Right cardiac atrium (tissue), 5 donors: ENCODE data around the gene RPS6KA2. TPM values are rescaled to one million over a fixed set of nuclear protein-coding genes. Genes with fewer than 3 reads are reported as not detected.

Experiments
- ATAC-seq, 2 donors: fragments of 200-7000 bp; cut with Tn5 transposase; one replicate each; pipeline versions ENCODE4 v1.8.0 to v1.9.1; 2020; ENCODE audit warnings: moderate library complexity in 2 of 2, mild to moderate bottlenecking in 1 of 2
- DNase-seq, 3 donors: peaks; one replicate each; pipeline ENCODE4 v3.0.0-alpha.2; 2020
- H3K27ac ChIP-seq: one replicate; pipeline ENCODE4 v1.5.1; 2013; ENCODE audit warnings: mild to moderate bottlenecking, low read length, control low read depth, moderate library complexity
- H3K27me3 ChIP-seq: one replicate; pipeline ENCODE4 v1.6.1; 2013; ENCODE audit not compliant: control insufficient read depth, insufficient read depth
- H3K4me1 ChIP-seq: one replicate; pipeline ENCODE4 v1.6.1; 2013; ENCODE audit warnings: low read length; ENCODE audit not compliant: control insufficient read depth, insufficient read depth
- H3K4me3 ChIP-seq: one replicate; pipeline ENCODE4 v1.5.1; 2013; ENCODE audit warnings: low read length, control low read depth
- H3K9me3 ChIP-seq: one replicate; pipeline ENCODE4 v1.6.1; 2013; ENCODE audit warnings: low read length; ENCODE audit not compliant: control insufficient read depth
- WGBS: extraction: QIAGEN DNeasy Blood & Tissue Kit; methylation state at CpG from one replicate; pipeline ENCODE4 v1.1.7; 2013; 5-methylcytosine and 5-hydroxymethylcytosine counted together
- intact Hi-C, 4 donors: fragments of 100-400 bp; cut with DNase I; formaldehyde crosslinking; loops; one replicate each; pipeline versions ENCODE4 v1.11.0 to v1.14.0; 2022 to 2023
- polyA plus RNA-seq: library from polyadenylated mRNA; stranded (reverse); fragments of 200-250 nt; gene quantifications from one replicate; pipeline ENCODE4 v1.2.3, GENCODE V29; 2013
- total RNA-seq, 4 donors: library from RNA; stranded (reverse); fragmentation: NEBNext Ultra II Directional; extraction: Animal tissue kit (Norgen Biotek cat#: 25700); gene quantifications; one replicate each; pipeline ENCODE4 v1.2.1, GENCODE V29; 2021
- donor health status: healthy with polysubstance abuse.
- donor health status: DM: no; HTN: yes; CAD: no.
- donor health status: DM: no; HTN: no; CAD: no.
- donor health status: DM: no; HTN: yes; CAD: no; lungs with severe emphysema.
- donor health status: DM: yes; HTN: yes; CAD: no.

Gene RPS6KA2
- total and polyA plus RNA-seq, 5 donors: 34.0 to 80.9 (median 65.3) TPM

DNA sequence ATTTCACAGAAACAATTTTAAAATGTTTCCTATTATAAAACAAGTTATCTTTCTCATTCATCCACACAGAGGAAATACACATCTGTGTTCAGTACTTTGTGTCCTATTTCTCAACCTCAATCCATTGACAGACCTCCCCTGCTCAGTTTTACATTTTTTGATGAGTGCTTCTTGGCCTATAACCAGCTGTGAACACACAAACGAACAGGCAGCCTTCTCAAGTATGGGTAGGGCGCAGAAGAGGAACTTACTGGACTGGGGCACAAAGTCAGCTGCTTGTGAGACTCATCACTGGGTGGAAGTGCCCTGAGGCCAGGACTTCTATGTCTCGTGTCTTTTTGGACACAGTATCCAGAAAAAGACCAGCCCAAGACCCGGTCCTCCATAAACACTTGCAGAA lies 2.8 kb downstream of the RPS6KA2 start:
- ATAC-seq (no peak), DNase-seq (peak in 1 of 3 donors; percentile 57)
- no peaks in the 10 kb centered on the region for H3K9me3 ChIP-seq
- peaks cover 25% of the 10 kb centered on the region for H3K4me1 ChIP-seq
- no peaks in the 10 kb centered on the region for H3K27me3 ChIP-seq
- H3K4me3 ChIP-seq: no peak overlapping the region
- WGBS: 57% methylated on average over 4 of the region's 4 CpGs
- no peak overlapping the region for H3K27ac ChIP-seq
- intact Hi-C loops: loop anchor here in 2 of 4 donors (10.0 kb wide), 1 partner anchor 69 kb away; no protein-coding TSS in a partner anchor

DNA sequence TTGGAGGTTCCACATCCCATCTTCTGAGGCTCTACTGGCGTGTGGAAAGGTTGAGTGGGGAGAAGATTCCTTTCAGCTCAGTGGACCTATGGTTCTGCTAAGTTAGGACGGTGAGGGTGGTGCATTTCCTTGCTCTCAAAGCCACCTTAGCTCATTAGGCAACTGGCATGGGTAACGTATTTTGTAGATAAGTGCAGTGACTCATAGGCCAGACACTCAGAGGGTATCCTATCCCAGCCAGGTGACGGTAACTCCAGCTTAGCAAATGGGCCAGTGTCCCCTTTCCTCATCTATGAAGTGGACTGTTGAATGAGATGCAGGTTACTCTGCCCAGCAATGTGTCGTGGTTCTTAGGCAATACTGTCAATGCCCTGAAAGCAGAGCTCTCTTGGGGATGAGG lies 3.7 kb downstream of the RPS6KA2 start:
- peak overlapping the region; percentile 38 for H3K27ac ChIP-seq
- intact Hi-C loops: loop anchor here in 2 of 4 donors (10.0 kb wide), 1 partner anchor 69 kb away; no protein-coding TSS in a partner anchor
- no peaks in the 10 kb centered on the region for H3K27me3 ChIP-seq
- WGBS: 80% methylated on average over 5 of the region's 5 CpGs
- H3K9me3 ChIP-seq: no peaks in the 10 kb centered on the region
- DNase-seq: no peak
- no peak overlapping the region for H3K4me3 ChIP-seq
- peaks cover 22% of the 10 kb centered on the region for H3K4me1 ChIP-seq
- ATAC-seq: no peak

DNA sequence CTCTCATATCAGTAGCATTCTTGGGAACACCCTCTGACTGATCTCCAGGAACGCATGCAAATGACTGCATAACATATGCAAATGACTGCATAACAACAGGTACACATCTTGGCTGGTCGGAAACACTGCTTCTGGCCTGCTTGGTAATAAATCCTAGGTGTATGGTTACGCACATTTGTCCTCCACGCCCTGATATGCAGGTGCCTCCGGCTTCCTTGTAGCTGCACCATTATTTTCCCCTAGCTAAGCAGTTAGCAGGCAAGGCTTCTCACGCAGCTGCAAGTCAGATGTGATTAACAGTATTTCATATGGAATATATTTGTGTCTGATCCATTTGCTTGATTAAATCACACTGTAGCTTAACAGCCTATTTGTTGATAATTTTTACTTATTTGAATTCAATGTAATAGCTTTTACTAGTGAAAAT lies 5.9 kb downstream of the RPS6KA2 start:
- Histone ChIP-seq H3K27ac (no peak overlapping the region), H3K4me3 (no peak overlapping the region), H3K9me3 (no peaks in the 10 kb centered on the region), H3K4me1 (peaks cover 29% of the 10 kb centered on the region), H3K27me3 (no peaks in the 10 kb centered on the region)
- WGBS: 94% methylated on average over 6 of the region's 6 CpGs
- intact Hi-C loops: loop anchor here in 2 of 4 donors (10.0 kb wide), 1 partner anchor 66 kb away; no protein-coding TSS in a partner anchor
- ATAC-seq: no peak
- DNase-seq: no peak

DNA sequence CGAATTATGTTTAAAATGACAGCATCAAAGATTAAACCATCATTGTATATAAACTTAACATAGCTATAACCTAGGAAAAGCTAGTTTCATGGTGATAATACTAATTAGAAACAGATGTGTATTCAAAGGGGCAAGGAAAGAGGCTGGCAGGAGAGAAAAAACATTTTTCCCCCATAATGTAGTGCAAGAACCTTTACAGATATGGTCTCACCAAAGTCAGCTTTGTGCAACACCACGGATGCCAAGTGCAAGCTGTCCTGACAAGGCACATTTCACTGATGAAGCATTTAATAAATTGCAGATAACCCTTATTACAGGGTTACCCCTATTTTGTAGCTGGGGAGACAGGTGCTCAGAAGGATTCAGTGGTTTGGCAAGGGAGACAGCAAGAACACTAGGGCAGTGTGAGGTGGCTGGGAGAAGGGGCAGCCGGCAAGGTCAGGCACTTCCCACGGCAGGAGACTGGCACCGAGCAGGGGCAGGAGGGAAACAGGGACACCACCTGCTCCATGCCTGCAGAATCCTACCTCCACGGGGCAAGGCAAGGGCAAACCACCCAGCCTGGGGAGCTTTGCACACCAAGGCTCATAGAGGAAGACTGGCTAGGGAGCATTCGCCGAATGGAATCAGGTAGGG lies 6.5 kb downstream of the RPS6KA2 start:
- Histone ChIP-seq H3K9me3 (no peaks in the 10 kb centered on the region), H3K27ac (no peak overlapping the region), H3K27me3 (no peaks in the 10 kb centered on the region), H3K4me3 (no peak overlapping the region), H3K4me1 (peaks cover 31% of the 10 kb centered on the region)
- WGBS: 65% methylated on average over 8 of the region's 8 CpGs
- ATAC-seq (no peak), DNase-seq (no peak)
- intact Hi-C loops: loop anchor here in 2 of 4 donors (10.0 kb wide), 1 partner anchor 66 kb away; no protein-coding TSS in a partner anchor

DNA sequence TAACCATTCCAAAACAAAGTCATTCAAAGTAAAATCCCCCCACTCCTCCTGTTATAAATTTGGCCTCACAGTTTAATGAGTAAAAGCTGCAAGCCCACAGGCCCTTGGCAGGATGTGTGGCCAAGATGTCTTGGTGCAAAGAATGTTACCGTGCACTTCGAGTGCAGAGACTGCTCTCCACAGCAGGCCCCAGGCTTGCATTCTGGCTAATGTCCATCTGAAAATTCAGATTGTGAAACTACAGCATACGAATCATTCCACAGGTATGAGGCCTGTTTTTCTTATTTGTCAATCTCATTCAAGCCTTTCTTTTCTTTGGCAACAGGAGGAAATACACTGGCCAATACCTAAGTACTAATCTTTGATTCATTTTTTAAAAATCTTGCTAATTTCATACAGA lies 7.1 kb downstream of the RPS6KA2 start:
- DNase-seq (peak in 1 of 3 donors; percentile 70), ATAC-seq (peak; percentile 30 to 46)
- no peaks in the 10 kb centered on the region for H3K9me3 ChIP-seq
- H3K4me3 ChIP-seq: no peak overlapping the region
- H3K27ac ChIP-seq: no peak overlapping the region
- H3K4me1 ChIP-seq: peaks cover 30% of the 10 kb centered on the region
- WGBS: 32% methylated on average over 3 of the region's 3 CpGs
- no peaks in the 10 kb centered on the region for H3K27me3 ChIP-seq
- intact Hi-C loops: loop anchor here in 2 of 4 donors (10.0 kb wide), 1 partner anchor 65 kb away; no protein-coding TSS in a partner anchor

- H3K27ac ChIP-seq: no peak overlapping the region
- DNase-seq: no peak
- no peaks in the 10 kb centered on the region for H3K27me3 ChIP-seq
- intact Hi-C loops: no loop called here
- no peak for ATAC-seq
- 97% methylated on average over 27 of the region's 27 CpGs for WGBS
- no peak overlapping the region for H3K4me3 ChIP-seq
- H3K9me3 ChIP-seq: no peaks in the 10 kb centered on the region
- H3K4me1 ChIP-seq: peaks cover 29% of the 10 kb centered on the region
These were observed 7.9 kb downstream of the RPS6KA2 start for GRCh38 chr6:166618866-166619761.

DNA sequence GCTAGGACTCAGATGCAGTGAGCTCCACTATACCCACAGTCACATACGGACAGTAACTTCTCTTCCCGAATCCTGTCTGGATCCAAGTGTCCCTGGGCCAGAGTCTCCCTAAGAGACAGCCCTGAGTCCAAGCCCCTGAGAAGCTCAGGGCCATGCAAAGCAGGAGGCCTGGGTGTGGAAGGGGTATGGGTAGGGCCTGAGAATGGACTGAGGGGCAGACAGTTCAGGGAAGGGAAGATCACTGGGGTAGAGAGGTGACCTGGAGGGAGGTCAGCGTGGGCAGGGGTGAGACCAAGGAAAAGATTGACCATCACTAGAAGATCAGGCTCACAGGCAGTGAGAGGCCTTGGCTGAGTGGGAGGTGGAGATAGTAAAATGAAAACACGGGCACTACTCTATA lies 8.8 kb downstream of the RPS6KA2 start:
- Histone ChIP-seq H3K27ac (no peak overlapping the region), H3K27me3 (no peaks in the 10 kb centered on the region), H3K9me3 (no peaks in the 10 kb centered on the region), H3K4me1 (peaks cover 29% of the 10 kb centered on the region), H3K4me3 (no peak overlapping the region)
- ATAC-seq: no peak
- DNase-seq: no peak
- 95% methylated on average over 4 of the region's 4 CpGs for WGBS
- intact Hi-C loops: no loop called here

DNA sequence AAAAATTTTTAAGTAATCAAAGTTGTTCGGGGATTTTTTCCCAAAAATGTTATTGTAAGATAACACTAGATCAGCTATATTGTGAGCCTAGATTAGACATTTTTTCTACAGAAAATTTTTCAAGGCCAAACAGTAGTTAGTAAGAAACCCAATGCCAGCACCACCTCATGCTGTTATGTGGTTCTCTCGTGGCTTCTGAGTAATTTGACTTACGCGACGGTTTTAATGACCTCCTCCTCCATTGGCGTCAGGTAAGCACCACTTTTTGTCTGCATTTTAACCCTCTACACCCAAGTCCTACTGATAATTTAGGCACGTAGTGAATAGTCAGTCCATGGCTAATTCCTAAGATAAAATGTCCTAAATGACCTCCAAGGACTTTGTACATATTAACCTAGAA lies 9.7 kb downstream of the RPS6KA2 start:
- intact Hi-C loops: no loop called here
- no peak for ATAC-seq

DNA sequence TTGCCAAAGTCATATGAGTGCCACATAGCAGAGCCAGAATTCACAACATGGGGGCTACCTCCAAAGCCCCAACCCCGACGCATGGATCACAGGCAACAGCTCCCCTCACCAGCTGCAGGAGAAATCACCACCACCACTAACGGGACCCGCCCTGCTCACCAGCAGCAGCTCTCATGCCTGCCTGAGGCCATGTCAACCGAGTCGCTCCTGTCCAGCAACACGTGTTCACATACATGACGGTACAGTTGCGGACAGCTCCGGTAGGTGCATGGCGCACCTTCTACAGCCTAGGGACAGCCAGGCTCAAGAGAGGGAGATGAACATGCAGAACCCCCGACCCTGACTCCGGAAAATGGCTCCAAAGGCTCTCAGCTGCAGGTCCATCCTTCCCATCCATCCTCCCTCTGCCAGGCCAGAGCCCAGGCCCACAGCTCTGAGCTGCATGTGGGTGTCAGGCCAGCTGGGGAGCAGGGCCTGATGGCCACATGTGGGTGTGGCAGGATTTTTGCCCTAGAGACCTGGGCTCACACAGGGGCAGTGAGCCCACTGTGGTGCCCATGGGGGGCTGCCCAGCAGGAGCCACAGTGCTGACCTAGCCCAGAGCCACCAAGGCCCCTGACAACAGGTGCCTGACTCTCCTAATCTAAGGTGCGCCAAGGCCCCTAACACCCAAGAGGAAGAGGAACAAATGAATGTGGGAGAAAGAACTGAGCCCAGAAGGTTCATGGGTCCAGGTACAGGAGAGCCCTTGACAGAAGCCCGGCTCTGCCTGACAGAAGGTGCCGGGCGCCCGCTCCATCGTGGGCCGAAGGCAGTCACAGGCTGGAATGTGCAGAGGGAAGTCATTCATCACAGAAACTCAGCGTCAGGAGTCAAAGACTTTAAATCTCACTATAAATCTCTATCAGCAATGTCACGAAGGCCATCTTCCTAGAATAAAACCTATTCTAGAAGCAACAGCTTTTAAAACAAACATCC lies 10.5 kb downstream of the RPS6KA2 start:
- ATAC-seq (no peak), DNase-seq (no peak)
- Histone ChIP-seq H3K27ac (no peak overlapping the region), H3K9me3 (no peaks in the 10 kb centered on the region), H3K27me3 (no peaks in the 10 kb centered on the region), H3K4me1 (peaks cover 32% of the 10 kb centered on the region), H3K4me3 (no peak overlapping the region)
- intact Hi-C loops: no loop called here
- 94% methylated on average over 22 of the region's 22 CpGs for WGBS

More for the DNA sequence above, 9.7 kb downstream of the RPS6KA2 start:
- H3K4me3 ChIP-seq: no peak overlapping the region
- no peaks in the 10 kb centered on the region for H3K27me3 ChIP-seq
- 90% methylated on average over 7 of the region's 7 CpGs for WGBS
- no peak for DNase-seq
- peaks cover 31% of the 10 kb centered on the region for H3K4me1 ChIP-seq
- no peaks in the 10 kb centered on the region for H3K9me3 ChIP-seq
- no peak overlapping the region for H3K27ac ChIP-seq

DNA sequence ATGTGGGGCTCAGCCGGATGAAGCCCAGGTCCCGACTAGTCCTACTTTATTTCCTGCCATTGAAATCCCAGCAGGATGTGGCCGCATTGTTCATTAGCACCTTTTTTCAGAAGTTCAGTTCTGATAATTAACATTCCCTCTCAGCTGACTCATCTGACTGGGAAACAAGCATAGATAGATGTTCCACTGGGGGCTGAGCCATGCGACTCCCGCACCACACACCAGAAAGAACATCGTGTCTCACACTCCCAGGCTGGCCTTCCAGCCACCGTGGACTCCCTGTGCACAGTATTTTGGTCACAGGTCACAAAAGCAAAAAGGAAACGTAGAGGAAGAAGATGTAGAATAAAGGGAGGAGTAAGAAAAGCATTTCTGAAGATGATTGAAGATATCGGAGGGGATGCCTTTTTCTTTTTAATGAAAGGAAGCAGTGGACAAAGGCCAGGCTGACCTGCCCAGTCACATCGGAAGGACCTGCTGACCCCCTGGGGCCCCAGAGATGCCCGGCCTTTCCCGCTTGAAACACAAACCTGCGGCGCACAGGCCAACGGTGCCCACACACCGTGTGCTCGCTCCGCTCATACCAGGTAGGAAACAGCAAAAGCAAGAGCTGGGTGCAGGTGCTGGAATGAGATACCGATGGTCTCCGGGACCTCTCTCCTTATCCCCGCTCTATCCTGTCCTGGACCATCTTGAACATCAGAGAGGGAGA lies 11.8 kb downstream of the RPS6KA2 start:
- ATAC-seq (peak; percentile 87 to 95), DNase-seq (peak in 2 of 3 donors; percentile 56 to 81)
- no peaks in the 10 kb centered on the region for H3K9me3 ChIP-seq
- no peaks in the 10 kb centered on the region for H3K27me3 ChIP-seq
- intact Hi-C loops: no loop called here
- peaks cover 26% of the 10 kb centered on the region for H3K4me1 ChIP-seq
- peak overlapping the region; percentile 80 for H3K27ac ChIP-seq
- 68% methylated on average over 21 of the region's 21 CpGs for WGBS
- no peak overlapping the region for H3K4me3 ChIP-seq
